ENCODE results near the gene SPIRE2. TPM values are rescaled to one million over a fixed set of nuclear protein-coding genes. Genes with fewer than 3 reads are reported as not detected.
A peak's percentile ranks its signal among the peaks of the same experiment; 100 is the strongest.
"Not testable (repeated sequence)": the region's sequence is repeated elsewhere in the genome, so short reads cannot be mapped to it uniquely, and the experiment has no call there.

SPIRE2 gene
- total RNA-seq, 4 donors from 2014 or later: 7.0 to 10.9 (median 9.5) TPM

- peak overlapping the region in 1 of 3 donors; percentile 58 for H3K4me3 ChIP-seq (replicated peaks in 1 of 3)
- H3K36me3 ChIP-seq: no peaks in the 10 kb centered on the region
- 7 to 10% methylated on average over 26 to 33 of the region's 65 CpGs for WGBS, 2 donors
- H3K27me3 ChIP-seq: no peaks in the 10 kb centered on the region
- peaks cover 23 to 24% of the 10 kb centered on the region in 2 donors for H3K4me1 ChIP-seq
- DNase-seq: no peak
- no peak for TF ChIP-seq POLR2A (IDR thresholded peaks at IDR 0.05)
- TF ChIP-seq, protein P1, sequence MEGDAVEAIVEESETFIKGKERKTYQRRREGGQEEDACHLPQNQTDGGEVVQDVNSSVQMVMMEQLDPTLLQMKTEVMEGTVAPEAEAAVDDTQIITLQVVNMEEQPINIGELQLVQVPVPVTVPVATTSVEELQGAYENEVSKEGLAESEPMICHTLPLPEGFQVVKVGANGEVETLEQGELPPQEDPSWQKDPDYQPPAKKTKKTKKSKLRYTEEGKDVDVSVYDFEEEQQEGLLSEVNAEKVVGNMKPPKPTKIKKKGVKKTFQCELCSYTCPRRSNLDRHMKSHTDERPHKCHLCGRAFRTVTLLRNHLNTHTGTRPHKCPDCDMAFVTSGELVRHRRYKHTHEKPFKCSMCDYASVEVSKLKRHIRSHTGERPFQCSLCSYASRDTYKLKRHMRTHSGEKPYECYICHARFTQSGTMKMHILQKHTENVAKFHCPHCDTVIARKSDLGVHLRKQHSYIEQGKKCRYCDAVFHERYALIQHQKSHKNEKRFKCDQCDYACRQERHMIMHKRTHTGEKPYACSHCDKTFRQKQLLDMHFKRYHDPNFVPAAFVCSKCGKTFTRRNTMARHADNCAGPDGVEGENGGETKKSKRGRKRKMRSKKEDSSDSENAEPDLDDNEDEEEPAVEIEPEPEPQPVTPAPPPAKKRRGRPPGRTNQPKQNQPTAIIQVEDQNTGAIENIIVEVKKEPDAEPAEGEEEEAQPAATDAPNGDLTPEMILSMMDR (IDR thresholded peaks at IDR 0.05): no peak
- H3K27ac ChIP-seq: no peak overlapping the region
- no peaks in the 10 kb centered on the region for H3K9me3 ChIP-seq
- intact Hi-C loops (cut with DNase I): loop anchor here (5.0 kb wide), 1 partner anchor 47 kb away; no protein-coding TSS in a partner anchor
Measured at GRCh38 chr16:89815639-89816348, 12.5 kb upstream of the SPIRE2 start.

- not testable (repeated sequence) for H3K9me3 ChIP-seq; H3K36me3 ChIP-seq; H3K27me3 ChIP-seq; H3K4me3 ChIP-seq (replicated peaks in 1 of 3)
- Histone ChIP-seq H3K27ac (peak overlapping the region; percentile 10 to 61 (median 50)), H3K4me1 (peaks cover 35 to 46% of the 10 kb centered on the region in 2 donors)
- intact Hi-C loops (cut with DNase I): loop anchor here (5.0 kb wide), 1 partner anchor 43 kb away; no protein-coding TSS in a partner anchor
- WGBS, 2 donors: 34 to 43% methylated on average over 14 of the region's 14 CpGs
- DNase-seq: peak; percentile 92 to 95
- TF ChIP-seq, protein P1 (IDR thresholded peaks at IDR 0.05): peak in 4 of 6 experiments; percentile 11 to 34 (median 28)
Measured at GRCh38 chr16:89818851-89819403, 9.3 kb upstream of the SPIRE2 start.

DNA sequence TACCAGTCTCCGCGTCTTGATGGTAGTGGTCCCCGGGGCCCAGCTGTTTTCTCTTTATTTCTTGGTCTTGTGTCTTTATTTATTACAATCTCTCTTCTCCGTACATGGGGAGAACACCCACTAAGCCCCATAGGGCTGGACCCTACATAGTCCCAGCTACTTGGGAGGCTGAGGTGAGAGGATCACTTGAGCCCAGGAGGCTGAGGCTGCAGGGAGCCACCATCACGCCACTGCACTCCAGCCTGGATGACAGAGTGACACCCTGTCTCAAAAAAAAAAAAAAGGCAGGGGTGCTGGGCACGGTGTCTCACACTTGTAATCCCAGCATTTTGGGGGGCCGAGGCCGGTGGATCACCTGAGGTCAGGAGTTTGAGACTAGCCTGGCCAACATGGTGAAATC lies 8.8 kb upstream of the SPIRE2 start:
- intact Hi-C loops (cut with DNase I): loop anchor here (5.0 kb wide), 1 partner anchor 43 kb away; no protein-coding TSS in a partner anchor
- Histone ChIP-seq H3K27ac (peak overlapping the region; percentile 10 to 61 (median 50)), H3K4me1 (peaks cover 35 to 46% of the 10 kb centered on the region in 2 donors)
- not testable (repeated sequence) for DNase-seq; H3K36me3 ChIP-seq; H3K9me3 ChIP-seq; H3K27me3 ChIP-seq; H3K4me3 ChIP-seq (replicated peaks in 1 of 3)
- 75 to 81% methylated on average over 8 of the region's 8 CpGs for WGBS, 2 donors

GRCh38 chr16:89821438-89822187 lies 6.7 kb upstream of the SPIRE2 start:
- 89 to 92% methylated on average over 23 of the region's 23 CpGs for WGBS, 2 donors
- H3K4me3 ChIP-seq (replicated peaks in 1 of 3): no peak overlapping the region
- H3K27ac ChIP-seq: peak overlapping the region; percentile 12 to 52 (median 19)
- H3K27me3 ChIP-seq: no peaks in the 10 kb centered on the region
- no peaks in the 10 kb centered on the region for H3K36me3 ChIP-seq
- H3K9me3 ChIP-seq: no peaks in the 10 kb centered on the region
- TF ChIP-seq, protein P1 (IDR thresholded peaks at IDR 0.05): no peak
- no peak for TF ChIP-seq POLR2A (IDR thresholded peaks at IDR 0.05)
- DNase-seq: no peak
- intact Hi-C loops (cut with DNase I): no loop called here
- H3K4me1 ChIP-seq: peaks cover 37 to 46% of the 10 kb centered on the region in 2 donors

- no peaks in the 10 kb centered on the region for H3K27me3 ChIP-seq
- H3K9me3 ChIP-seq: no peaks in the 10 kb centered on the region
- H3K27ac ChIP-seq: peak overlapping the region; percentile 13 to 52 (median 19)
- H3K4me1 ChIP-seq: peaks cover 36 to 49% of the 10 kb centered on the region in 2 donors
- WGBS, 2 donors: 59 to 62% methylated on average over 18 to 19 of the region's 19 CpGs
- intact Hi-C loops (cut with DNase I): no loop called here
- H3K36me3 ChIP-seq: no peaks in the 10 kb centered on the region
- DNase-seq: peak; percentile 69 to 70
- H3K4me3 ChIP-seq (replicated peaks in 1 of 3): no peak overlapping the region
- TF ChIP-seq POLR2A (IDR thresholded peaks at IDR 0.05): no peak
- TF ChIP-seq, protein P1 (IDR thresholded peaks at IDR 0.05): no peak
Measured at GRCh38 chr16:89822188-89823086, 5.8 kb upstream of the SPIRE2 start.
